Lung microvascular endothelial cell (primary cell): ENCODE measurements around the gene SPIRE2. TPM values are rescaled to one million over a fixed set of nuclear protein-coding genes. Genes with fewer than 3 reads are reported as not detected.
"Not testable (repeated sequence)": the region's sequence is repeated elsewhere in the genome, so short reads cannot be mapped to it uniquely, and the experiment has no call there.

Source experiments
- DNase-seq, 2 donors: peaks; one replicate each; pipeline versions ENCODE4 v3.0.0 to v3.0.0-alpha.2; 2010; ENCODE audit warnings: low read depth in 2 of 2
- total RNA-seq: library from RNA; depleted of rRNA; stranded (reverse); fragments of >200 nt; gene quantifications from 2 replicates; pipeline ENCODE4 v1.2.1, GENCODE V29; 2014

SPIRE2 gene
- total RNA-seq, 1 donor from 2014 or later: 2.4 TPM

DNA sequence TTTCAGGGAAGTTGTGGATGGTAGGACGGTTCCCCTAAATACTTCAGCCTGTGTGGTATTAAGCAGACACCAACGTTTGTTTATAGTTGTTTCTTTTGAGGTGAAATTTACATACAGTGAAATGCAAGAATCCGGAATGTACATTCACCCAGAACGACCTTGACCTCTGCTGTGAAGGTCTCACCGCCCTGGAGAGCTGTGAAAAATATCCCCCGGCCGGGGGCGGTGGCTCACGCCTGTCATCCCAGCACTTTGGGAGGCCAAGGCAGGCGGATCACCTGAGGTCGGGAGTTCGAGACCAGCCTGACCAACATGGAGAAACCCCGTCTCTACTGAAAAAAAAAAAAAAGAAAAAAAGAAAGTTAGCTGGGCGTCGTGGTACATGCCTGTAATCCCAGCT is 8.2 kb downstream of the SPIRE2 start:
- not testable (repeated sequence) for DNase-seq

DNA sequence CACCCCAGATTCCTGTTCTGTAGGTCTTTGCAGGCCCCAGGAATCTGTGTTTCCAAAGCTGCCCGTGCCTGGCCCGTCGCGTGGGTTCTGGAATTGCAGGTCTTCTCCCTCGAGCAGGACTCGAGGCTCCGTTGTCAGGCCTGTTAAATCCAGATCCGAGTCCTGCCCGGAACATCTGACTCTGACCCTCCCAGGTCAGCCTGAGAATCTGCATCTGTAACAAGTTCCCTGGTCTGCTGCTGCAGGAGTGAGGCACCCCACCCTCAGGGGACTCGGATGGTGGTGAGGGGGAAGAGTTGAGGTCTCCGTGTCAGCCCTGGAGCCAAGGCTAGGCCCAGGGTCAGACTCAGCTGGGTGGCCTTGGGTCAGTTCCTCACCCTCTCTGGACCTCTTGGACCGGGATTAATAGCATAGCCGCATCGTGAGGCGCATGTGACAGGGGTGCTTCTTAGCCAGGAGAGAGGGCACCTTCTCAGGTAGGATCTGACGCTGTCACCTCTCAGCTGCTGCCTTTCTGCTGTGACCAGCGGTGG is 8.8 kb downstream of the SPIRE2 start:
- DNase-seq: no peak

DNA sequence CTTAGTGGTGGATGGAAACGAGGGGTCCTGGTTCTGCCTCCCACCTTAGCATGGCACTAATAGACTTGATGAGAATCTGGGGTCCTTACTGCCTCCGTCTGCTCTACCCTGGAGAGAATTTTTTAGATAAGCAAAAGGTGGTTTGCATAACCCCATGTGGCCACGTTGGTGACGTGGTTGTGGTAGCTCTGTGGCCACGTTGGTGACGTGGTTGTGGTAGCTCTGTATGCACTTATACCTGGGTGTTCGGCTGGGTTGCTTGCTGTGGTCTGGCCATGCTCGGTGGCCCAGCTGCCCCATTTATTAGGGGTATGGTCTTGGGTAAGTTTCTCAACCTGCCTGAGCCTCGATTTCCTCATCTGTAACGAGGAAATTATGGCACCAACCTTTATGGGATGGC is 13.0 kb downstream of the SPIRE2 start:
- DNase-seq: no peak

GRCh38 chr16:89842471-89843408 is 14.5 kb downstream of the SPIRE2 start:
- peak in 1 of 2 donors; percentile 83 for DNase-seq

DNA sequence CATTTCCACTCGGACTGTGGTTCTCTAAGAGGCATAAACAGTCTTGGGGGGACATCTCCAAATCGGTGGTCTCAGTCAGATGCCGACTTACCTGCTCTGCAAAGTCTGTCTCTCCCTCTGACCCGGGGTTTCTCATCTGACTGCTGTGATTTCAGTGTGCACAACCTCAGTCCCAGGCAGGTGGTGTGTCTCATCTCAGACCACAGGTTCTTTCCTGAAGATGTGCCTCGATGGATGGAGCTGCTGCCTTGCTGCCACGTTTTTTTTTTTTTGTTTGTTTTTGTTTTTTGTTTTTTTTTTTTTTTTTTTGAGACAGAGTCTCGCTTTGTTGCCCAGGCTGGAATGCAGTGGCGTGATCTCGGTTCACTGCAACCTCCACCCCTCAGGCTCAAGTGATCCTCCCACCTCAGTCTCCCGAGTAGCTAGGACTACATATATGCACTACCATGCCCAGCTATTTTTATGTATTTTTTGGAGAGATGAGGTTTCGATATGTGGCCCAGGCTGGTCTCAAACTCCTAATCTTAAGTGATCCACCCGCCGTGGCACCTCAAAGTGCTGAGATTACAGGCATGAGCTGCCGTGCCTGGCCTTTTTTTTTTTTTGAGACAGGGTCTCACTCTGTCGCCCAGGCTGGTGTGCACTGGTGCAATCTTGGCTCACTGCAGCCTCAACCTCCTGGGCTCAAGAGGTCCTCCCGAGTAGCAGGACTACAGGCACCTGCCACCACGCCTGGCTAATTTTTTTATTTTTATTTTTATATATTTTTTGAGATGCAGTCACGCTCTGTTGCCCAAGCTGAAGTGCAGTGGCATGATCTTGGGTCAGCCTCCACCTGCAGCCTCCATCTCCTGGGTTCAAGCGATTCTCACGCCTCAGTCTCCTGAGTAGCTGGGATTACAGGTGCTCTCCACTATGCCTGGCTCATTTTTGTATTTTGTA is 15.4 kb downstream of the SPIRE2 start:
- DNase-seq: no peak

DNA sequence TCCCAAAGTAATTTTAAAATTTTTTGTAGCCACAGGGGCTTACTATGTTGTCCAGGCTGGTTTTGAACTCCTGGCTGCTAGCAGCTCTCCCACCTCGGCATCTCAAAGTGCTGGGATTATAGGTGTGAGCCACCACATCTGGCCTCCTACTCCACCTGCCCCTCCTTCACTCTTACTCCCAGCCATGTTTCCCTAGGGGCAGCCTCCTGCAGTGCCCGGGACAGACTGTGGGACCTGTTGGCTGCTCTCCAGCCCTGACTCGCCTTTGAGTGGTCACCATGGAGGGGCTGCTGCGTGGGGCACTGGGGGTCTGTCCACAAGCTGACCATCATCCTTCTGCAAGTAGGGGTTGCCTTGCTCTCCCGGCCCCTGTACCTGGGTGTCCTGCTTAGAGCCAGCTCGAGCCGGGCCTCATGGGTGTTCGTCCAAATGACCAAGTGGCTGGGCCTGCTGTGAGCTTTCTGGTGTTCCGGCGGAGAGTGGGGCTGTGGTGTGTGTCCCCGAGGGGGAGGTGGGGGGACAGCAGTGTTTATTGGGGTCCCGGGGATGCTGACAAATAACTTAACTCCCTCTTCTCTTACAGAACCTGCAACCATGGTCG is 16.6 kb downstream of the SPIRE2 start:
- no peak for DNase-seq

- no peak for DNase-seq
These were observed 17.1 kb downstream of the SPIRE2 start for GRCh38 chr16:89845417-89845816.

DNA sequence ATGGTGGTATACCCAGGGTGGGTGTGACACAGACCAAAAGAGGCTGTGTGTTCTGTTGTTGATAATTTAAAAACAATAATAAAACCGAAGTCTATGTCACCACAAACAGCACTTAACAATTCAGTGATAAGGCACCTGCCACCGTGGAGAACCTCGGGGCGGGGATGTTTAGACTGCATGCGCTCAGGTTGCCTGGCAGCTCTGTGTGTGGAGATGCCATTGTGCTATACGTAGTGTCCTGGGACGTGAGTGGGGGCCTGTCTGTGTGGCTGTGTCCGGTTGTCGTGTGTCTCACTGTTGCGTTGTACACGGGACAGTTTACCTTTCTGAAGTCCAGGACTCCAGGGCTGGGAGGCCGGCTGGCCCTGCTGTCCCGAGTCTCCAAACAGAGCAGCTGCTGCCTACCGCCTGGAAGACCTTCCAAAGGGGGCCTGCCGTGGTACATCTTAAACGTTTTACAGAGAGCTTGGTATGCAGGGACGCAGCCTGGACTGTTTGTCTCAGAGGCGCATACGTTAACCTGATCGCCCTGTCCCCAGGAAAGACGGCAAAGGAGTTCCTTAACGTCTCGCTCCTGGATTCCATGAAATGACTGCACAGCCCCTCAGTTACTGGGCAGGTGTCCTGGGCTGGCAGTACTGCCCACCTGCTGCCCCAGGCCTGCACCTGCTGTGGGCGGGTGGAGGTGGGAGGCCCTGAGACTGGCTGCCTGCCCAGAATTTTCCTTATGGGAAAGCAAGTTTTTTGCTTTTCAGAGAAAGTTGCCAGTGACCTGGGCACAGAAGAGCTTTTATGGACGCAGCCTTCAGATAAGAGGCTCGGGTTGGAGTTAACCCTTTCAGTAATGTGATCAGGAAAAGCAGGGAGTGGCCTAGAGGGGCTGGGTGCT is 19.0 kb downstream of the SPIRE2 start:
- no peak for DNase-seq

GRCh38 chr16:89847940-89848297 is 19.6 kb downstream of the SPIRE2 start:
- no peak for DNase-seq

DNA sequence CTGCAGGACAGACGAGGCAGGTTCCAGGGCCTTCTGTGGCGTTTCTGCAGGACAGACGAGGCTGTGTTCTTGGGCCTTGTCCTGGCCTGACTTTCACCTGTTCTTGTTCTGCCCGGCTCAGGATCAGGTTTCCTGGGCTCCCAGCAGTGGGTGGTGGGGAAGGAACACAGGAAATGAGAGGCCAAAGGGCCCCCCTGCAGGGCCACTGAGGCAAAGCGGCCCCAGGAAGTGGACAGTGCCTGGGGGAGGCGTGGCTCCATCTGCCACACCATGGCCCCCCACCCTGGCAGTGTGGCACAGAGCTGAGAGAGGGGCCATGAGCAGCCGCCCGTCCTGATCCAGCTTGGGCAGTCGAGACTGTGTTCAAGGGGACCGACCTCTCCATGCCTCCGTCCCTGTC is 20.7 kb downstream of the SPIRE2 start:
- no peak for DNase-seq

DNA sequence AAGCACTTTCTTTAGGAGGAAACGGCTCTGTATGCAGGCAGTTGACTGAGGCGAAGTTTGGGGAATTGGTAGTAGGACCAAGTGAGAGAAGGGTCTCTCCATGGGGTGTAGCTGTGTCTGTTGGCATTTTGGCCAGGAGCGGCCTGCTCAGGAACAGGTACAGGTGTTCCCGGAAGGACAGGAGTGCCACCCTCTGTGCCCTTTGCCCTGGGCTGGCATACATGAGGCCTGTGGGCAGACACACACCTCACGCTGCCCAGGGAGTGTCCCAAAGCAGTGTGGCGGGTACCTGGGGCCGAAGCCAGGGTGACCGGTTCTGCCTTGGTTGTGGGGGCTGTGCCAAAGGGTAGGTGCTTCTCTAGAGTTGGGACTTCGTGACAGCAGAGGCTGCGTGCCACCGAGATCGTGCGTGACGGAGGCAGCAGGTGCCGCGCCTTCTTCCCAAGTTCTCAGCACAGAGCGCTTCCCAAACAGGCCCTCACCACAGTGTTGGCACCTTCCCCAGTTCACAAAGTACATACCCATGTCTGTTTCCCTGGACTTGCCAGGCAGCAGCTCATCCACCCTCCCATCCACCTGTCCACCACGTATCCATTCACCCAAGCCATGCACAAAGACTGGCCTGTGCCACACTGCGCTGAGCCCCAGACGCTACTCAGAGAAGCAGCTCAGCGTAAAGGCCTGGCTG is 25.2 kb downstream of the SPIRE2 start:
- DNase-seq: no peak

DNA sequence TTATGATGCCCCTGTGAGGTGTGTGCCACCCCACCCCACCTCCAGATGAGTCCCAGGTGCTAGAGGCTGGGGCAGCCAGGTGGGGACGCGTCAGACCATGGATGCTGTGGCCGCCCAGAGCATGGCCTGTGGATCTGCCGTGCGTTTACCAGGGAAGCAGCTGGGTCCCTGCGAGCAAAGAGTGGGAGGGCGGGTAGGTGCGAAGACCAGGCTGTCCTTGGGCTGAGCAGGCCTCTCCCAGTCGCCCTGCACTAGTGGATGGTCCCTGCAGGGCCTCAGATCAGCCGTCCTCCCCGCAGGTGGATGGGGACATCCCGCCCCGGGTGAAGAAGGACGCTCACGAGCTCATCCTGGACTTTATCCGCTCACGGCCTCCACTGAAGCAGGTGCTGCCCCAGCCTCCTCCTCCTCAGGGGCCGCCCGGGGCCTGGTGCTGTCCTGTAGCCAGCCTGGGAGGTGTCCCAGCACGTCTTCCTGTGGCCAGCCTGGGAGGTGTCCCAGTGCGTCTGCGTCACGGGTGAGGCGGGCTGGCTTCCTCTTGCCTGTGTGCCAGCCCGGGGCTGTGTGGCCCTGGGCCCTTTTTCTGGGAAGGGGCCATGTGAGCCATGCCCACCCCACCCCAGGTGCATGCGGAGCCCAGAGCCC is 27.1 kb downstream of the SPIRE2 start:
- DNase-seq: no peak

DNA sequence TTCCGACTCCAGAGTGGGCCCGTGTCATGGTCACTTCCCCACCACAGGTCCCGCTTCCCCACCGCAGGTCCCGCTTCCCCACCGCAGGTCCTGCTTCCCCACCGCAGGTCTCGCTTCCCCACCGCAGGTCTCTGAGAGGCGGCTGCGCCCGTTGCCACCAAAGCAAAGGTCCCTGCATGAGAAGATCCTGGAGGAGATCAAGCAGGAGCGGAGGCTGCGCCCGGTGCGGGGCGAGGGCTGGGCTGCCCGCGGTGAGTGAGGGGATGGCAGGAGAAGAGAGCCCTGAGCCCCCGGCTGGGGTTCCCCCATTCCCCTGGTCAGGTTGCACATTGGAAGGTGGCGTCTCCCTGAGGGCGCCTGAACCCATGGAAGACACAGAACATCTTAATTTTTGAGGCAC is 27.7 kb downstream of the SPIRE2 start:
- DNase-seq: no peak

DNA sequence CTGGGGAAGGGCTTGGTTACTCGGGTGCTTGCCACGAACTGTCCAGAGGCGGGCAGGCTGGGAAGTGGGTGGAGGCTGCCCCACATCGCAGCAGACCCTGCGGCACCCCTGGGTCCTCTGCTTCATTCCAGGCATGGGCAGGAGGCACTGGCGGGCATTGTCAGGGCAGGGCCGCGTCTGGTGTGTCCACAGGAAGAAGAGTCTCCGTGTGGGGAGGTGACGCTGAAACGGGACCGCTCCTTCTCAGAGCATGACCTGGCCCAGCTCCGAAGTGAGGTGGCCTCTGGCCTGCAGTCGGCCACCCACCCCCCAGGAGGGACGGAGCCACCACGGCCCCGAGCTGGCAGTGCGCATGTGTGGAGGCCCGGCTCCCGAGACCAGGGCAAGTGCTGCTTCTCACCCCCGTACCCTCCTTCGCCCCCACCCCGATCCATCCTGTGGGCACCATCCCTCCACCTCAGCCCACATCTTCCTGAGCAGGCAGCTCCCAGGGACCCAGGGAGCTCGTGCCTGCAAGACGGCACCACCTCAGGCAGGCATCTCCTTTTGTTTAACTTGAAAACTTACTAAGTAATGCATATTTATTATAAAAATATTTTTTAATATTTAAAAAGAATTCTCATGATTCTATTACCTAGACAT is 30.8 kb downstream of the SPIRE2 start:
- no peak for DNase-seq

- DNase-seq: no peak
These were observed 31.3 kb downstream of the SPIRE2 start for GRCh38 chr16:89859615-89860007.

DNA sequence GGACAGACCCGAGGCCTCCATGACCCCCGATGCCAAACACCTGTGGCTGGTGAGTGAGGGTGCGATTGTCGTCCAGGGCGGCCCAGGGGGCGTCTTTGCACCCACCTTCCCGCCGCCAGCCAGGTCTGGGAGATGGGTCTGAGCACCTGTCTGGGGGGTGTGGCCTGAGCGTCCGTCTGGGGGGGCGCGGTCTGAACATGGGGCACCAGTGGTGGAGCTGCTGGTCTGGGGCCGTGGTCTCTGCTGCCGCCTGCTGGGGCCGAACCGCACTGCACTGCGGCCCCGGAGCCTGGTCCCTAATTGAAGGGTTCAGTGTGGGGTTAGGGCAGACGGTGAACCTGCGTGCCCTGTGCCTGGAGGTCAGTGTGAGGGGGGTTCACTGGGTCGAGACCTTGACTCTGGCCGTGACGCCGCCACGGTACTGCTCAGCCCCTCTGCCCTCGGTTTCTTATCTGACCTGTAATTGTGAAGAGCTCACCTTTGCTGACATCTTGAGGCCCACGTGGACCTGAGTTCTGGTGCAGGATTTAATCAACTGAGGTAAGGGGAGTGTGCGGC is 32.6 kb downstream of the SPIRE2 start:
- DNase-seq: peak; percentile 47 to 61

DNA sequence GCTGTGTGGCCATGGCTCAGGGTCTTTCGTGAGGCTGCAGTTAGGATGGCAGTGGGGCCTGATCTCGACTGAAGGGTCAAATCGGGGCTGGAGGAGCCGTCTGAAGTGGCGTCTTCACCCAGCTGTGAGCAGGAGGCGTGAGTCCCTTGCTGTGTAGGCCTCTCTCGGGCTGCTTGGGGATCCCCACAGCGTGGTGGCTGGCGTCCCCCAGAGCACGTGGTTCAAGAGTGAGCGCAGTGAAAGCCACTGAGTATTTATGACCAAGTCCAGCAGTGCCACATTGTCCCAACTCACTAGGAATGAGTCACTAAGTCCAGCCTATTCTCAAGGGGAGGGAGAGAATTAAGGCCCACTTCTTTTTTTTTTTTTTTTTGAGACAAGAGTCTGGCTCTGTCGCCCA is 33.4 kb downstream of the SPIRE2 start:
- no peak for DNase-seq

GRCh38 chr16:89862732-89863131 is 34.5 kb downstream of the SPIRE2 start:
- DNase-seq: no peak
